Colonic mucosa (tissue), 4 donors: Measurements from ENCODE around the gene MEIS2. TPM values are rescaled to one million over a fixed set of nuclear protein-coding genes. Genes with fewer than 3 reads are reported as not detected.

Experiments used
- DNase-seq: peaks from one replicate; pipeline ENCODE4 v3.0.0-alpha.2; 2020
- H3K27ac ChIP-seq: fragments of 200-600 bp; one replicate; pipeline ENCODE4 v1.8.0; 2021
- H3K27me3 ChIP-seq: fragments of 200-600 bp; one replicate; pipeline ENCODE4 v1.8.0; 2021
- H3K36me3 ChIP-seq: fragments of 200-600 bp; one replicate; pipeline ENCODE4 v1.8.0; 2021
- H3K4me1 ChIP-seq: fragments of 200-600 bp; one replicate; pipeline ENCODE4 v1.8.0; 2021; ENCODE audit warnings: mild to moderate bottlenecking
- H3K4me3 ChIP-seq: fragments of 200-600 bp; one replicate; pipeline ENCODE4 v1.8.0; 2021
- H3K9ac ChIP-seq, 2 donors: one replicate each; pipeline ENCODE4 v1.7.0; 2013; ENCODE audit warnings: control low read depth in 2 of 2, low read depth in 2 of 2, low read length in 2 of 2
- H3K9me3 ChIP-seq: fragments of 200-600 bp; one replicate; pipeline ENCODE4 v1.8.0; 2021
- CTCF ChIP-seq: fragments of 200-600 bp; IDR thresholded peaks from one replicate; pipeline ENCODE4 v1.8.0; 2022; ENCODE audit warnings: antibody characterized with exemption, mild to moderate bottlenecking
- intact Hi-C: fragments of 100-400 bp; cut with DNase I; formaldehyde crosslinking; loops from one replicate; pipeline ENCODE4 v1.14.1; 2022
- total RNA-seq, 2 donors: library from RNA; stranded (reverse); fragmentation: NEBNext Ultra II Directional in 1 of 2; extraction: Animal tissue kit (Norgen Biotek cat#: 25700) in 1 of 2; gene quantifications; one replicate each; pipeline ENCODE4 v1.2.1, GENCODE V29; 2021
- donor health status: healthy.
- donor health status: DM: no; HTN: no; CAD: no.
- donor health status: DM: no; HTN: no; CAD: no.

The MEIS2 gene
- total RNA-seq, 2 donors from 2014 or later, result 1.7 to 7.6 TPM

- Histone ChIP-seq H3K27me3 (peaks cover 43% of the 10 kb centered on the region), H3K9me3 (no peaks in the 10 kb centered on the region), H3K27ac (peak overlapping the region; percentile 55), H3K36me3 (no peaks in the 10 kb centered on the region), H3K4me1 (no peaks in the 10 kb centered on the region), H3K9ac (peak overlapping the region; percentile 28 to 70), H3K4me3 (peak overlapping the region; percentile 30)
- no peak for TF ChIP-seq CTCF
- intact Hi-C loops, result no loop called here
- no peak for DNase-seq
Observed at GRCh38 chr15:37097144-37097919, 3.0 kb downstream of the MEIS2 start.

- peak overlapping the region; percentile 28 to 48 for H3K9ac ChIP-seq
- intact Hi-C loops, result no loop called here
- H3K27ac ChIP-seq, result peak overlapping the region; percentile 55
- no peaks in the 10 kb centered on the region for H3K4me1 ChIP-seq
- TF ChIP-seq CTCF, result no peak
- no peaks in the 10 kb centered on the region for H3K9me3 ChIP-seq
- H3K4me3 ChIP-seq, result peak overlapping the region; percentile 30
- no peaks in the 10 kb centered on the region for H3K36me3 ChIP-seq
- DNase-seq, result no peak
- peaks cover 36% of the 10 kb centered on the region for H3K27me3 ChIP-seq
Observed at GRCh38 chr15:37096558-37097143, 3.7 kb downstream of the MEIS2 start.

- Histone ChIP-seq H3K36me3 (no peaks in the 10 kb centered on the region), H3K4me1 (no peaks in the 10 kb centered on the region), H3K4me3 (peak overlapping the region; percentile 30), H3K27ac (peak overlapping the region; percentile 55), H3K9ac (no peak overlapping the region), H3K9me3 (no peaks in the 10 kb centered on the region), H3K27me3 (peaks cover 34% of the 10 kb centered on the region)
- intact Hi-C loops, result no loop called here
- TF ChIP-seq CTCF, result no peak
- DNase-seq, result no peak
Observed at GRCh38 chr15:37095770-37096557, 4.4 kb downstream of the MEIS2 start.

- TF ChIP-seq CTCF, result no peak
- no peak for DNase-seq
- no peaks in the 10 kb centered on the region for H3K36me3 ChIP-seq
Observed at GRCh38 chr15:37094915-37095711, 5.2 kb downstream of the MEIS2 start.

More at GRCh38 chr15:37094915-37095711, 5.2 kb downstream of the MEIS2 start:
- Histone ChIP-seq H3K4me1 (no peaks in the 10 kb centered on the region), H3K27ac (no peak overlapping the region), H3K4me3 (no peak overlapping the region), H3K9ac (no peak overlapping the region), H3K9me3 (no peaks in the 10 kb centered on the region), H3K27me3 (peaks cover 34% of the 10 kb centered on the region)
- intact Hi-C loops, result no loop called here
